IPS-20b (cell line): ENCODE results near the gene IFNL3.
"Not testable (repeated sequence)": the region's sequence is repeated elsewhere in the genome, so short reads cannot be mapped to it uniquely, and the experiment has no call there.

Experiments used
- H3K27ac ChIP-seq: one replicate; pipeline ENCODE4 v1.5.1; 2013; ENCODE audit warnings: low read length
- H3K27me3 ChIP-seq: 2 replicates; pipeline ENCODE4 v1.6.1; 2013; ENCODE audit warnings: mild to moderate bottlenecking, low read length, inconsistent platforms; ENCODE audit not compliant: insufficient read depth
- H3K36me3 ChIP-seq: 2 replicates; pipeline ENCODE4 v1.6.1; 2013; ENCODE audit warnings: low read depth, mild to moderate bottlenecking, inconsistent platforms, low read length, moderate library complexity; ENCODE audit not compliant: insufficient read depth
- H3K4me1 ChIP-seq: 2 replicates; pipeline ENCODE4 v1.6.1; 2013; ENCODE audit warnings: mild to moderate bottlenecking, control low read depth, inconsistent platforms, low read length, moderate library complexity; ENCODE audit not compliant: insufficient read depth
- H3K4me3 ChIP-seq: 2 replicates; pipeline ENCODE4 v1.5.1; 2013; ENCODE audit warnings: mild to moderate bottlenecking, low read length, inconsistent platforms
- H3K9ac ChIP-seq: 2 replicates; pipeline ENCODE4 v1.6.1; 2013; ENCODE audit warnings: low read depth, mild to moderate bottlenecking, inconsistent platforms, low read length, moderate library complexity
- H3K9me3 ChIP-seq: 2 replicates; pipeline ENCODE4 v1.6.1; 2013; ENCODE audit warnings: mild to moderate bottlenecking, low read depth, low read length, inconsistent platforms; ENCODE audit not compliant: insufficient read depth

The IFNL3 gene

DNA sequence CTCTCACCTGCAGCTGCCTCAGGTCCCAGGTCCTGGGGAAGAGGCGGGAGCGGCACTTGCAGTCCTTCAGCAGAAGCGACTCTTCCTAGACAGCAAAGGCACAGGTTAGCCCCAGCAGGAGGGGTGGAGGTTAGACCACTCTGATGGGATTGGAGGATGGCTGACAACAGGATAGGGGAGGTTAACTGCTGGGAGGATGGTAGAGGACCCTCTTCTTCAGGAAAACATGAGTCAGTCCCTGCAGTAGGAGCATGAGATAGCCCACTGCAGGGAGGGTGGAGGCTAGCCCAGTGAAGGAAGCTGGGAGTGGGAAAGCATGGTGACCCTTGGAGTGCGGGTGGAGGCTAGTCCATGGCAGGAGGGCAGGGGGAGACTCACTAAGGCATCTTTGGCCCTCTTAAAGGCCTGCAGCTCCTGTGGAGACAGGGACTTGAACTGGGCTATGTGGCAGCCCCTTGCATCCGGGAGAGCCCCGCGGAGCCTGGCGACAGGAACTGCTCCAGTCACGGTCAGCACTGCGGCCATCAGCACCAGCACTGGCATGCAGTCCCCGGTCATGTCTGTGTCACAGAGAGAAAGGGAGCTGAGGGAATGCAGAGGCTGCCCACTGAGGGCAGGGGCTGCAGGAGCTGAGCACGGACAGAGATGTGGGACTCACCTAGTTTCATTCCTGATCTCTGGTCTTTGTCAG lies at the start of gene IFNL3:
Gene IFNL3, minus strand, starts transcription at position 597 of the 691 bp plus-strand sequence. Its CDS starts 39 bp downstream, at position 558.
- H3K27me3 ChIP-seq = peaks cover 39% of the 10 kb centered on the region
- H3K9ac ChIP-seq, H3K36me3 ChIP-seq: not testable (repeated sequence)

DNA sequence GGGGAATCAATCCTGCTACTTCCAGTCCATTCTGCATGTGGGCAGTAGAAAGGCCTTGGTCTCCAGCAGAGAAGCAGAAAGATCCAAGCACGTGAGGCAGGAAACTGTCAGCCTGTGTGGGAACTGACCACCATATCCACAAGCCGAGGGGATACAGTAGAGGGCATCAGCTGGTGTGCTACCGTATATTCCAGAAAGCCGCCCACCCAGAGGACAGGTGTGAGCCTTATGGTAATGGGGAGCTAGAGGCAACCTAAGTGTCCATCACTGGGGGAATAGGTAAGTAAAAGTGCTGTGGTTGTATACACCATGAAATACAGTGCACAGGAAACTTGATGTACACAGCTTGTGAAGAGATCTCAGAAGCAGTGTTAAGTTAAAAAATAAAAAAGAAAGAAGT lies 48.6 kb upstream of the IFNL3 start:
- no peak overlapping the region for H3K27ac ChIP-seq

More for the DNA sequence above, at the start of gene IFNL3:
- H3K9me3 ChIP-seq, H3K4me3 ChIP-seq, H3K4me1 ChIP-seq, H3K27ac ChIP-seq: not testable (repeated sequence)

DNA sequence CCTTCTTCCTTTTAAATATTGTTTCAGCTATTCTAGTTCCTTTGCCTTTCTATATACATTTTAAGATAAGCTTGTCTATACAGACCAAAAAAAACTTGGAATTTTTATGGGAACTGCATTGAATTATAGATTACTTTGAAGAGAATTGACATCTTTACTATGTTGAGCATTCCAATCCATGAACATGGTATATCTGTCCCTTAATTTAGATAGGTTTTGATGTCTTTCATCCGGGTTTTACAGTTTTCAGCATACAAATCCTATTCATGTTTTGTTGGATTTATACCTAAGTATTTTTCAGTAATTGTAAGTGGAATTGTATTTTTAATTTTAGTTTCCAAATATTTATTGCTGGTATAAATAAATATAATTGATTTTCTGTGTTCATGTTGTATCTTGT lies 39.2 kb upstream of the IFNL3 start:
- H3K36me3 ChIP-seq = no peaks in the 10 kb centered on the region
- H3K4me3 ChIP-seq = no peak overlapping the region
- H3K9me3 ChIP-seq = peaks cover 7% of the 10 kb centered on the region
- H3K4me1 ChIP-seq = no peaks in the 10 kb centered on the region
- no peak overlapping the region for H3K9ac ChIP-seq
- H3K27ac ChIP-seq = no peak overlapping the region
- peaks cover 10% of the 10 kb centered on the region for H3K27me3 ChIP-seq

More for the DNA sequence above, 48.6 kb upstream of the IFNL3 start:
- peaks cover 33% of the 10 kb centered on the region for H3K27me3 ChIP-seq
- no peaks in the 10 kb centered on the region for H3K36me3 ChIP-seq
- no peak overlapping the region for H3K9ac ChIP-seq
- H3K9me3 ChIP-seq = no peaks in the 10 kb centered on the region
- H3K4me1 ChIP-seq = no peaks in the 10 kb centered on the region
- no peak overlapping the region for H3K4me3 ChIP-seq

DNA sequence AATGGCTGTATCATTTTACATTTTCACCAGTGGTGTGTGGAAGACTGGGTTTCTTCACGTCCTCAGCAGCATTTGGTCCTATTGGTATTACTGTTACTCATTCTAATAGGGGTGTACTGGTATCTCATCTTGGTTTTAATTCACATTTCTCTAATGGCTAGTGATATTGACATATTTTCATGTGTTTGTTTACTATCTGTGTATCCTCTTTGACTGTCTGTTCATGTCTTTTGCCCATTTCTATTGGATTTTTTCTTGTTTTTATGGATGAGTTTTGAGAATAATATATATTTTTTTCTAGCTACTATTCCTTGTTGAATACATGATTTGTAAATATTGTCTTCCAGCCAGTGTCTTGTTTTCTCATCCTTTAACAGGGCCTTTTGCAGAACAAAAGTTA lies 37.2 kb upstream of the IFNL3 start:
- Histone ChIP-seq H3K9me3 (peaks cover 7% of the 10 kb centered on the region), H3K4me3 (no peak overlapping the region), H3K9ac (no peak overlapping the region), H3K27ac (no peak overlapping the region), H3K36me3 (no peaks in the 10 kb centered on the region), H3K4me1 (no peaks in the 10 kb centered on the region), H3K27me3 (no peaks in the 10 kb centered on the region; the same call in 1 of the 2 replicates)

DNA sequence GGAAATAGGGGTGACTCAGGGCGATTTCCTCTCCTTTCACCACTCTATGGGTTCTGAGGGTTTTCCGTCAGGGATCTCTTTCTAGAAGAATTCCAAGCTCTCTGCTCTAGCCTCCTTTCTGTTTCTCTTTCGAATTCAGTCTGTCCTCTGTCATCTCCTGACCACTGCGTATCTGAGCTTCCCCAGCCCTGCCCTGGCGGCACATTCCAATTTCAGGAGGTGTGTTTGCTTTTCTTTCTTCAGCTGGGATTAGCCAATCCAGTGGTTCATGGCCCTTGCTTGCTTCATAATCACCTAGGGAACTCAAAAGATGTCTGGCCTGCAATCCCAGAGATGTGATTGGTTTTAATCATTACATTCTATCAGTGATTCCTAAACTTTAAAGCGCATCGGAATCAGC lies 32.8 kb upstream of the IFNL3 start:
- Histone ChIP-seq H3K9me3 (peaks cover 4% of the 10 kb centered on the region; the same call in 1 of the 2 replicates), H3K27ac (no peak overlapping the region), H3K4me3 (no peak overlapping the region), H3K27me3 (peaks cover 3% of the 10 kb centered on the region), H3K9ac (no peak overlapping the region), H3K4me1 (no peaks in the 10 kb centered on the region), H3K36me3 (no peaks in the 10 kb centered on the region)

DNA sequence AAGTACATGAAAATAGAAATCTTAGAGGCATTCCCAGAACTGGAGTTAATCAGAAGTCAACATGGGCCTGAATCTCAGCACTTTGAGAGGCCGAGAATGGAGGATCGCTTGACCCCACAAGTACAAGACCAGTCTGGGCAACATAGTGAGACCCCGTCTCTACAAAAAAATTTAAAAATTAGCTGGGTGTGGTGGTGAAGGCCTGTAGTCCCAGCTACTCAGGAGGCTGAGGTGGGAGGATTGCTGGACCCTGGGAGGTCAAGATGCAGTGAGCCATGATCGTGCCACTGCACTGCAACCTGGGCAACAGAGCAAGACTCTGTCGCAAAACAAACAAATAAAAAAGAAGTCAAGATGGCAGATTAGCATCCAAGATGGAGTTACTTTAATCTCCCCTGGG lies 31.9 kb upstream of the IFNL3 start:
- H3K27ac ChIP-seq = no peak overlapping the region
- no peaks in the 10 kb centered on the region for H3K4me1 ChIP-seq
- peaks cover 2% of the 10 kb centered on the region; the same call in 1 of the 2 replicates for H3K9me3 ChIP-seq
- H3K4me3 ChIP-seq = no peak overlapping the region
- H3K27me3 ChIP-seq = peaks cover 3% of the 10 kb centered on the region
- H3K36me3 ChIP-seq = no peaks in the 10 kb centered on the region
- no peak overlapping the region for H3K9ac ChIP-seq

DNA sequence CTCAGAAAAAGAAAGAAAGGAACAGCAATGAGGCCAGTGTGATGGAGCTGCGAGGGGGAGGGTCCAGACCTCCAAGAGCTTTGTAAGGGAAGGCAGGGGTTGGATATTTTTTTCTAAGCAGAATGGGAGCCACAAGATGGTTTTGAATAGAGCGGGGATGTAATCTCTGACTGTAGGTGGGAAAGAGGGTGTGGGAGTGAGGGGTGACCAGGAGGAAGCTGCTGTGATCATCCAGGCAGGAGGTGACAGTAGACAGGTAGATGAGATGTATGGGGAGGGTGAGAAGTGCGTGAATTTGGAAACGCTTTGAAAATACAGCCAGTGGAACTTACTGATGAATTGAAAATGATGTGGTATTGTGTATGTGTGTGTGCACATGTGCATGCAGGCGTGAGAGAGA lies 30.8 kb upstream of the IFNL3 start:
- Histone ChIP-seq H3K9me3 (no peaks in the 10 kb centered on the region), H3K4me1 (no peaks in the 10 kb centered on the region), H3K36me3 (no peaks in the 10 kb centered on the region), H3K4me3 (no peak overlapping the region), H3K9ac (no peak overlapping the region), H3K27me3 (peaks cover 10% of the 10 kb centered on the region), H3K27ac (no peak overlapping the region)

DNA sequence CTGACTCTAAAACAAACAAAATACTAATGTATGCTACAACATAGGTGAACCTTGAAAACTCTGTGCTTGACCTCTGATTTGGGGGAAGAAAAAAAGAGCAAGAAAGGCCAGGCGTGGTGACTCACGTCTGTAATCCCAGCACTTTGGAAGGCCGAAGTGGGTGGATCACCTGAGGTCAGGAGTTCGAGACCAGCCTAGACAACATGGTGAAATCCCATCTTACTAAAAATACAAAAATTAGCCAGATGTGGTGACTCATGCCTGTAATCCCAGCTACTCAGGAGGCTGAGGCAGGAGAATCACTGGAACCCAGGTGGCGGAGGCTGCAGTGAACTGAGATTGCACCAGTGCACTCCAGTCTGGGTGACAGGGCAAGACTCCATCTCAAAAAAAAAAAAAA lies 29.1 kb upstream of the IFNL3 start:
- H3K4me1 ChIP-seq, H3K9me3 ChIP-seq, H3K36me3 ChIP-seq, H3K4me3 ChIP-seq, H3K27ac ChIP-seq, H3K9ac ChIP-seq: not testable (repeated sequence)
- peaks cover 17% of the 10 kb centered on the region for H3K27me3 ChIP-seq

DNA sequence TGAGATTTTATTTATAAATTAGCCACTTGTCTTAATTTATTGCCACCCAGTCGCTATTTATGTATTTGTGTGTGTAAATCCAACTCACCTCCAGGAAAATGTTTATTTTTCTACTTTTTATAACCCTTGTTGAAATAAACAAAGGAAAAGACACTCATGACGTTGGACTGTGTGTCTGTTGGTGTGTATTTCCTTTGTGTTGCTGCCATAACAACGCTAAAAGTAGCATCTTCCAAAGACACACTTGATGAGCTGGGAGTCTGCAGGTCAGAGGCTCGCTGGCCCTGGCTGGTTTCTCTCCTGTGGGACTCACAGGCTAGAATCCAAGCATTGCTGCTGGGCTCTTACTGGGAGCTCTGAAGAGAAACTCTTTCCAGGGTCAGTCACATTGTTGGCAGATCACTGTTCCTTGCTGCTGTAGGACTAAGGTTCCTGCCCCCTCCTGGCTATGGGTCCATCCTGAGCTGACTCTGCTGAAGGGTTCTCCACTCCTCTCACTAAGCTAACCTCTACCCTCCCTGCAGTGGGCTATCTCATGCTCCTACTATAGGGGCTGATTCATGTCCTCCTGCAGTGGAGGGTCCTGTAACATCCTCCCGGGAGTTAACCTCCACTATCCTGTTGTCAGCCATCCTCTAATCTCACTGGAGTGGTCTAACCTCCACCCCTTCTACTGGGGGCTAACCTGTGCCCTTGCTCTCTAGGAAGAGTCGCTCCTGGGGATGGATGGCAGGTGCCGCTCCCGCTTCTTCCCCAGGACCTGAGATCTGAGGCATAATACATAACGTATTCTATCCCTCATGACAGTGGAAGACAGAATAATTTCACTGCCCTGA lies 25.4 kb upstream of the IFNL3 start:
- no peak overlapping the region for H3K4me3 ChIP-seq
- H3K4me1 ChIP-seq = no peaks in the 10 kb centered on the region
- no peaks in the 10 kb centered on the region for H3K9me3 ChIP-seq
- no peak overlapping the region for H3K9ac ChIP-seq
- H3K27ac ChIP-seq = no peak overlapping the region
- peaks cover 37% of the 10 kb centered on the region for H3K27me3 ChIP-seq
- no peaks in the 10 kb centered on the region for H3K36me3 ChIP-seq

DNA sequence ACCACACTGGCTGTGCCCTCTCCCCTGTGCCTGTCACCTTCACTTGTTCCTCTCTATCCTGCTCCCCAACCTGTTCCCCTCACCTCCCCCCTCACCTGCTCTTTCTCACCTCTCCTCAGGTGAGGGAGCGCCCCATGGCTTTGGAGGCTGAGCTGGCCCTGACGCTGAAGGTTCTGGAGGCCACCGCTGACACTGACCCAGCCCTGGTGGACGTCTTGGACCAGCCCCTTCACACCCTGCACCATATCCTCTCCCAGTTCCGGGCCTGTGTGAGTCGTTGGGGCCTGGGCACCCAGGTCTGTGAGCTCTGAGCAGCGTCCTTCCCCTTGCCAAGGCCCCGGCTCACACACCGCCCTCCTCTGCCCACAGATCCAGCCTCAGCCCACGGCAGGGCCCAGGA lies 24.6 kb upstream of the IFNL3 start:
- H3K27me3 ChIP-seq = peaks cover 46% of the 10 kb centered on the region
- H3K9ac ChIP-seq, H3K9me3 ChIP-seq, H3K4me1 ChIP-seq, H3K36me3 ChIP-seq, H3K4me3 ChIP-seq, H3K27ac ChIP-seq: not testable (repeated sequence)

DNA sequence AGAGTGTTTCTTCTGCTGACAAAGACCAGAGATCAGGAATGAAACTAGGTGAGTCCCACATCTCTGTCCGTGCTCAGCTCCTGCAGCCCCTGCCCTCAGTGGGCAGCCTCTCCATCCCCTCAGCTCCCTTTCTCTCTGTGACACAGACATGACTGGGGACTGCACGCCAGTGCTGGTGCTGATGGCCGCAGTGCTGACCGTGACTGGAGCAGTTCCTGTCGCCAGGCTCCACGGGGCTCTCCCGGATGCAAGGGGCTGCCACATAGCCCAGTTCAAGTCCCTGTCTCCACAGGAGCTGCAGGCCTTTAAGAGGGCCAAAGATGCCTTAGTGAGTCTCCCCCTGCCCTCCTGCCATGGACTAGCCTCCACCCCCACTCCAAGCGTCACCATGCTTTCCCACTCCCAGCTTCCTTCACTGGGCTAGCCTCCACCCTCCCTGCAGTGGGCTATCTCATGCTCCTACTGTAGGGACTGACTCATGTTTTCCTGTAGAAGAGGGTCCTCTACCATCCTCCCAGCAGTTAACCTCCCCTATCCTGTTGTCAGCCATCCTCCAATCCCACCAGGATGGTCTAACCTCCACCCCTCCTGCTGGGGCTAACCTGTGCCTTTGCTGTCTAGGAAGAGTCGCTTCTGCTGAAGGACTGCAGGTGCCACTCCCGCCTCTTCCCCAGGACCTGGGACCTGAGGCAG lies 23.9 kb upstream of the IFNL3 start:
- H3K4me1 ChIP-seq, H3K36me3 ChIP-seq, H3K27ac ChIP-seq, H3K9me3 ChIP-seq, H3K9ac ChIP-seq, H3K4me3 ChIP-seq: not testable (repeated sequence)
- peaks cover 53% of the 10 kb centered on the region for H3K27me3 ChIP-seq
